HEK293 (cell line): ENCODE data around the gene ATP2A2.

ENCODE experiments used
- CTCF ChIA-PET: fragments of 350-600 bp; formaldehyde crosslinking; extraction: SDS; loops from one replicate; lab custom pipeline; 2021; ENCODE audit warnings: antibody characterized with exemption; lab: Yijun Ruan, JAX
- POLR2A ChIA-PET: fragments of 300-600 bp; formaldehyde crosslinking; extraction: SDS; loops from one replicate; lab custom pipeline; 2020; ENCODE audit warnings: antibody characterized with exemption, inconsistent platforms; lab: Yijun Ruan, JAX
- H3K27ac ChIP-seq: fragments of 200-500 bp; sonication (Bioruptor generic); 2 replicates; pipeline ENCODE4 v1.5.1; 2014; ENCODE audit warnings: low read depth, low read length, control low read depth, inconsistent platforms; ENCODE audit errors: extremely low read depth
- H3K36me3 ChIP-seq, 2 experiments: fragments of 200-500 bp in 1 of 2; sonication (Bioruptor generic) in 1 of 2; 1 replicate in 1 of 2; 2 replicates in 1 of 2; pipeline ENCODE4 v1.5.1; 2014 to 2017; ENCODE audit warnings: inconsistent platforms in 2 of 2, low read length in 2 of 2; ENCODE audit not compliant: control insufficient read depth in 2 of 2, insufficient read depth in 1 of 2
- H3K4me1 ChIP-seq: fragments of 200-500 bp; sonication (Bioruptor generic); 2 replicates; pipeline ENCODE4 v1.5.1; 2014; ENCODE audit warnings: mild to moderate bottlenecking, low read length, inconsistent platforms; ENCODE audit not compliant: control insufficient read depth, insufficient read depth
- H3K4me3 ChIP-seq: 2 replicates; pipeline ENCODE4 v1.5.1; 2011; ENCODE audit warnings: low read depth, mild to moderate bottlenecking, control low read depth, low read length, moderate library complexity
- H3K9me3 ChIP-seq: fragments of 200-500 bp; sonication (Bioruptor generic); 2 replicates; pipeline ENCODE4 v1.5.1; 2014; ENCODE audit warnings: low read depth, low read length, inconsistent platforms; ENCODE audit not compliant: control insufficient read depth, insufficient read depth
- BCL11A ChIP-seq: fragments of 450-650 bp; formaldehyde crosslinking; IDR thresholded peaks from 2 replicates; pipeline ENCODE4 v1.5.1; 2016; ENCODE audit warnings: low read depth, missing biosample characterization, missing genetic modification characterization
- HOXA7 ChIP-seq: sonication (generic); formaldehyde crosslinking; IDR thresholded peaks from 2 replicates; pipeline ENCODE4 v1.8.1; 2022; ENCODE audit warnings: missing genetic modification reagents, borderline replicate concordance
- SCRT1 ChIP-seq: fragments of 450-650 bp; formaldehyde crosslinking; IDR thresholded peaks from 2 replicates; pipeline ENCODE4 v1.5.1; 2016; ENCODE audit warnings: missing biosample characterization, missing genetic modification characterization, borderline replicate concordance
- SCRT2 ChIP-seq: fragments of 450-650 bp; formaldehyde crosslinking; IDR thresholded peaks from 2 replicates; pipeline ENCODE4 v1.5.1; 2016; ENCODE audit warnings: missing biosample characterization, missing genetic modification characterization
- SP2 ChIP-seq: fragments of 450-650 bp; formaldehyde crosslinking; IDR thresholded peaks from 2 replicates; pipeline ENCODE4 v1.5.1; 2016; ENCODE audit warnings: missing biosample characterization, missing genetic modification characterization
- WT1 ChIP-seq: fragments of 450-650 bp; formaldehyde crosslinking; IDR thresholded peaks from 2 replicates; pipeline ENCODE4 v1.5.1; 2016; ENCODE audit warnings: missing biosample characterization, missing genetic modification characterization
- ZBTB48 ChIP-seq: fragments of 450-650 bp; formaldehyde crosslinking; IDR thresholded peaks from 2 replicates; pipeline ENCODE4 v1.5.1; 2016; ENCODE audit warnings: missing biosample characterization, missing genetic modification characterization
- ZNF121 ChIP-seq: fragments of 450-650 bp; formaldehyde crosslinking; IDR thresholded peaks from 2 replicates; pipeline ENCODE4 v1.5.1; 2016; ENCODE audit warnings: missing biosample characterization, missing genetic modification characterization
- ZNF16 ChIP-seq: fragments of 450-650 bp; formaldehyde crosslinking; IDR thresholded peaks from 2 replicates; pipeline ENCODE4 v1.5.1; 2016; ENCODE audit warnings: low read depth, missing biosample characterization, missing genetic modification characterization
- ZNF211 ChIP-seq: fragments of 450-650 bp; formaldehyde crosslinking; IDR thresholded peaks from 2 replicates; pipeline ENCODE4 v1.5.1; 2016; ENCODE audit warnings: low read depth, missing biosample characterization, missing genetic modification characterization
- ZNF311 ChIP-seq: fragments of 450-650 bp; formaldehyde crosslinking; IDR thresholded peaks from 2 replicates; pipeline ENCODE4 v1.5.1; 2017; ENCODE audit warnings: missing biosample characterization, missing genetic modification characterization, borderline replicate concordance
- ZNF423 ChIP-seq: fragments of 450-650 bp; formaldehyde crosslinking; IDR thresholded peaks from 2 replicates; pipeline ENCODE4 v1.5.1; 2016; ENCODE audit warnings: missing biosample characterization, missing genetic modification characterization
- ZNF530 ChIP-seq: fragments of 450-650 bp; formaldehyde crosslinking; IDR thresholded peaks from 2 replicates; pipeline ENCODE4 v1.5.1; 2016; ENCODE audit warnings: low read depth, missing biosample characterization, missing genetic modification characterization
- ZNF560 ChIP-seq: fragments of 450-650 bp; formaldehyde crosslinking; IDR thresholded peaks from 2 replicates; pipeline ENCODE4 v1.5.1; 2017; ENCODE audit warnings: missing biosample characterization, missing genetic modification characterization, borderline replicate concordance
- ZNF837 ChIP-seq: fragments of 450-650 bp; formaldehyde crosslinking; IDR thresholded peaks from 2 replicates; pipeline ENCODE4 v1.5.1; 2016; ENCODE audit warnings: missing biosample characterization, missing genetic modification characterization
- ZSCAN30 ChIP-seq: fragments of 450-650 bp; IDR thresholded peaks from 2 replicates; pipeline ENCODE4 v1.5.1; 2018; ENCODE audit warnings: missing biosample characterization, mild to moderate bottlenecking, missing genetic modification characterization, moderate library complexity
- TF ChIP-seq, protein P1 (sequence below): fragments of 450-650 bp; formaldehyde crosslinking; IDR thresholded peaks from 2 replicates; pipeline ENCODE4 v1.5.1; 2016; ENCODE audit warnings: missing biosample characterization, missing genetic modification characterization
- TF ChIP-seq, protein P2 (sequence below): fragments of 450-650 bp; formaldehyde crosslinking; IDR thresholded peaks from 2 replicates; pipeline ENCODE4 v1.5.1; 2017; ENCODE audit warnings: missing biosample characterization, missing genetic modification characterization
- TF ChIP-seq, protein P3 (sequence below): fragments of 450-650 bp; formaldehyde crosslinking; IDR thresholded peaks from 2 replicates; pipeline ENCODE4 v1.5.1; 2016; ENCODE audit warnings: missing biosample characterization, missing genetic modification characterization, borderline replicate concordance
- TF ChIP-seq, protein P4 (sequence below): fragments of 450-650 bp; formaldehyde crosslinking; IDR thresholded peaks from 2 replicates; pipeline ENCODE4 v1.5.1; 2016; ENCODE audit warnings: missing biosample characterization, missing genetic modification characterization

ATP2A2 gene

DNA sequence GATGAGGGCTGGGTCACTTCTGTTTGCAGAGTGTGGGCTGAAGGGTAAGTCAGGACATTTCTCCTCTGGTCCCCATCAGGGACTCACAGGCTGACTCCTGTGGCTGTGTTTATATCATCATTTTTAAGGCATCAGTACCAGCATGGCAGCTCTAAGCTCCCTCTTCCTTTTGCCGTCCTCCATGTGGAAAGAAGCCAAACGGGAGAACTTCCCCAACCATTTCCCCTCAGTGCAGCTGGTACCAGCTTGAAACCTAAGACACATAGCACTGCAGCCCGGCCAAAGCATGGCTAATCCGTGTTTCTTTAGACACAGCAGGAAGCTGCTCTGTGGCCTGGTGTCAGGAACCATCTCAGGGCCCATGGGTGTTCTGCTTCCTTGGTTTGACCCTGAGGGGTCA, 31.9 kb upstream of the ATP2A2 start:
- no peak overlapping the region for H3K4me3 ChIP-seq
- H3K4me1 ChIP-seq: peaks cover 4% of the 10 kb centered on the region
- no peaks in the 10 kb centered on the region for H3K9me3 ChIP-seq
- ChIA-PET CTCF (interaction anchor here (0.5 to 0.6 kb wide), 2 partner anchors 8 to 42 kb away, joined by 3 to 7 read pairs; no protein-coding TSS in a partner anchor), POLR2A (interaction anchor here (1.0 kb wide), 1 partner anchor 33 kb away, joined by 4 read pairs; no protein-coding TSS in a partner anchor)
- no peaks in the 10 kb centered on the region for H3K36me3 ChIP-seq
- H3K27ac ChIP-seq: no peak overlapping the region
- TF ChIP-seq, protein P1, sequence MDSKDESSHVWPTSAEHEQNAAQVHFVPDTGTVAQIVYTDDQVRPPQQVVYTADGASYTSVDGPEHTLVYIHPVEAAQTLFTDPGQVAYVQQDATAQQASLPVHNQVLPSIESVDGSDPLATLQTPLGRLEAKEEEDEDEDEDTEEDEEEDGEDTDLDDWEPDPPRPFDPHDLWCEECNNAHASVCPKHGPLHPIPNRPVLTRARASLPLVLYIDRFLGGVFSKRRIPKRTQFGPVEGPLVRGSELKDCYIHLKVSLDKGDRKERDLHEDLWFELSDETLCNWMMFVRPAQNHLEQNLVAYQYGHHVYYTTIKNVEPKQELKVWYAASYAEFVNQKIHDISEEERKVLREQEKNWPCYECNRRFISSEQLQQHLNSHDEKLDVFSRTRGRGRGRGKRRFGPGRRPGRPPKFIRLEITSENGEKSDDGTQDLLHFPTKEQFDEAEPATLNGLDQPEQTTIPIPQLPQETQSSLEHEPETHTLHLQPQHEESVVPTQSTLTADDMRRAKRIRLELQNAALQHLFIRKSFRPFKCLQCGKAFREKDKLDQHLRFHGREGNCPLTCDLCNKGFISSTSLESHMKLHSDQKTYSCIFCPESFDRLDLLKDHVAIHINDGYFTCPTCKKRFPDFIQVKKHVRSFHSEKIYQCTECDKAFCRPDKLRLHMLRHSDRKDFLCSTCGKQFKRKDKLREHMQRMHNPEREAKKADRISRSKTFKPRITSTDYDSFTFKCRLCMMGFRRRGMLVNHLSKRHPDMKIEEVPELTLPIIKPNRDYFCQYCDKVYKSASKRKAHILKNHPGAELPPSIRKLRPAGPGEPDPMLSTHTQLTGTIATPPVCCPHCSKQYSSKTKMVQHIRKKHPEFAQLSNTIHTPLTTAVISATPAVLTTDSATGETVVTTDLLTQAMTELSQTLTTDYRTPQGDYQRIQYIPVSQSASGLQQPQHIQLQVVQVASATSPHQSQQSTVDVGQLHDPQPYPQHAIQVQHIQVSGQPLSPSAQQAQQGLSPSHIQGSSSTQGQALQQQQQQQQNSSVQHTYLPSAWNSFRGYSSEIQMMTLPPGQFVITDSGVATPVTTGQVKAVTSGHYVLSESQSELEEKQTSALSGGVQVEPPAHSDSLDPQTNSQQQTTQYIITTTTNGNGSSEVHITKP: no peak
- TF ChIP-seq ZBTB48 (no peak), ZNF837 (no peak), ZNF16 (tag by site-specific recombination) (no peak)

DNA sequence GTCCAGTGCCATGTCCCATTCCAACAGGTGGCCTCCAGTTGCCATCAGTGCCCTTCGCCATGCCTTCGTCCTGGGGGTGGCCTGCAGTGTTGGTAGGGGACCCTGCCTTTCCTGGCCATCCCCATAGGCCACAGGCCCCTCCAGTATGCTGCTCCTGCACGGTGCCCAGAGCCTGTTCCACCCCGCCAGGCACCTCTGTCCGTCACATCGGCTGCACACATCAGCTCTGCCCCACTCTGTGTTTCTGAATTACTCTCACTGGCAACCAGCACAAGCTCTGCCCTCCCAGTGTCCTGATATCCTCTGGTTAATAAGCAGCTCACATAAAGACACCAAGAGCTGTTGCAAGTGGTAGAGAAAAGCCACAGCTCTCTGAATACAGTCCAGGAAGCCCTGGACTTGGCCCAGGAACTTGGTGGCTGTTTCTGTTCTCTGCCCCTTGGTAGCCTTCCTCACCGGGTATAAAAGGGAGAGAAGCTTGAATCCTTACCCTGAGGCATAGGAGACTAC, 31.3 kb upstream of the ATP2A2 start:
- H3K9me3 ChIP-seq: no peaks in the 10 kb centered on the region
- peaks cover 4% of the 10 kb centered on the region for H3K4me1 ChIP-seq
- no peak overlapping the region for H3K27ac ChIP-seq
- no peaks in the 10 kb centered on the region for H3K36me3 ChIP-seq
- peak; percentile 58; the same call in 1 of the 2 replicates for TF ChIP-seq SCRT1 (tag by site-specific recombination)
- no peak for TF ChIP-seq ZNF121 (tag by site-specific recombination)
- TF ChIP-seq ZNF211 (tag by site-specific recombination): no peak
- TF ChIP-seq SP2: no peak
- TF ChIP-seq ZNF311 (tag by site-specific recombination): no peak
- TF ChIP-seq SCRT2 (tag by site-specific recombination): peak; percentile 82
- TF ChIP-seq WT1: no peak
- no peak for TF ChIP-seq ZNF423
- TF ChIP-seq ZNF560 (tag by site-specific recombination): no peak
- TF ChIP-seq ZNF530: no peak
- TF ChIP-seq, protein P2, sequence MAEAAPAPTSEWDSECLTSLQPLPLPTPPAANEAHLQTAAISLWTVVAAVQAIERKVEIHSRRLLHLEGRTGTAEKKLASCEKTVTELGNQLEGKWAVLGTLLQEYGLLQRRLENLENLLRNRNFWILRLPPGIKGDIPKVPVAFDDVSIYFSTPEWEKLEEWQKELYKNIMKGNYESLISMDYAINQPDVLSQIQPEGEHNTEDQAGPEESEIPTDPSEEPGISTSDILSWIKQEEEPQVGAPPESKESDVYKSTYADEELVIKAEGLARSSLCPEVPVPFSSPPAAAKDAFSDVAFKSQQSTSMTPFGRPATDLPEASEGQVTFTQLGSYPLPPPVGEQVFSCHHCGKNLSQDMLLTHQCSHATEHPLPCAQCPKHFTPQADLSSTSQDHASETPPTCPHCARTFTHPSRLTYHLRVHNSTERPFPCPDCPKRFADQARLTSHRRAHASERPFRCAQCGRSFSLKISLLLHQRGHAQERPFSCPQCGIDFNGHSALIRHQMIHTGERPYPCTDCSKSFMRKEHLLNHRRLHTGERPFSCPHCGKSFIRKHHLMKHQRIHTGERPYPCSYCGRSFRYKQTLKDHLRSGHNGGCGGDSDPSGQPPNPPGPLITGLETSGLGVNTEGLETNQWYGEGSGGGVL (tag by site-specific recombination): no peak
- TF ChIP-seq, protein P3, sequence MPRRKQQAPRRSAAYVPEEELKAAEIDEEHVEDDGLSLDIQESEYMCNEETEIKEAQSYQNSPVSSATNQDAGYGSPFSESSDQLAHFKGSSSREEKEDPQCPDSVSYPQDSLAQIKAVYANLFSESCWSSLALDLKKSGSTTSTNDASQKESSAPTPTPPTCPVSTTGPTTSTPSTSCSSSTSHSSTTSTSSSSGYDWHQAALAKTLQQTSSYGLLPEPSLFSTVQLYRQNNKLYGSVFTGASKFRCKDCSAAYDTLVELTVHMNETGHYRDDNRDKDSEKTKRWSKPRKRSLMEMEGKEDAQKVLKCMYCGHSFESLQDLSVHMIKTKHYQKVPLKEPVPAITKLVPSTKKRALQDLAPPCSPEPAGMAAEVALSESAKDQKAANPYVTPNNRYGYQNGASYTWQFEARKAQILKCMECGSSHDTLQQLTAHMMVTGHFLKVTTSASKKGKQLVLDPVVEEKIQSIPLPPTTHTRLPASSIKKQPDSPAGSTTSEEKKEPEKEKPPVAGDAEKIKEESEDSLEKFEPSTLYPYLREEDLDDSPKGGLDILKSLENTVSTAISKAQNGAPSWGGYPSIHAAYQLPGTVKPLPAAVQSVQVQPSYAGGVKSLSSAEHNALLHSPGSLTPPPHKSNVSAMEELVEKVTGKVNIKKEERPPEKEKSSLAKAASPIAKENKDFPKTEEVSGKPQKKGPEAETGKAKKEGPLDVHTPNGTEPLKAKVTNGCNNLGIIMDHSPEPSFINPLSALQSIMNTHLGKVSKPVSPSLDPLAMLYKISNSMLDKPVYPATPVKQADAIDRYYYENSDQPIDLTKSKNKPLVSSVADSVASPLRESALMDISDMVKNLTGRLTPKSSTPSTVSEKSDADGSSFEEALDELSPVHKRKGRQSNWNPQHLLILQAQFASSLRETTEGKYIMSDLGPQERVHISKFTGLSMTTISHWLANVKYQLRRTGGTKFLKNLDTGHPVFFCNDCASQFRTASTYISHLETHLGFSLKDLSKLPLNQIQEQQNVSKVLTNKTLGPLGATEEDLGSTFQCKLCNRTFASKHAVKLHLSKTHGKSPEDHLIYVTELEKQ (tag by site-specific recombination): no peak
- TF ChIP-seq, protein P4, sequence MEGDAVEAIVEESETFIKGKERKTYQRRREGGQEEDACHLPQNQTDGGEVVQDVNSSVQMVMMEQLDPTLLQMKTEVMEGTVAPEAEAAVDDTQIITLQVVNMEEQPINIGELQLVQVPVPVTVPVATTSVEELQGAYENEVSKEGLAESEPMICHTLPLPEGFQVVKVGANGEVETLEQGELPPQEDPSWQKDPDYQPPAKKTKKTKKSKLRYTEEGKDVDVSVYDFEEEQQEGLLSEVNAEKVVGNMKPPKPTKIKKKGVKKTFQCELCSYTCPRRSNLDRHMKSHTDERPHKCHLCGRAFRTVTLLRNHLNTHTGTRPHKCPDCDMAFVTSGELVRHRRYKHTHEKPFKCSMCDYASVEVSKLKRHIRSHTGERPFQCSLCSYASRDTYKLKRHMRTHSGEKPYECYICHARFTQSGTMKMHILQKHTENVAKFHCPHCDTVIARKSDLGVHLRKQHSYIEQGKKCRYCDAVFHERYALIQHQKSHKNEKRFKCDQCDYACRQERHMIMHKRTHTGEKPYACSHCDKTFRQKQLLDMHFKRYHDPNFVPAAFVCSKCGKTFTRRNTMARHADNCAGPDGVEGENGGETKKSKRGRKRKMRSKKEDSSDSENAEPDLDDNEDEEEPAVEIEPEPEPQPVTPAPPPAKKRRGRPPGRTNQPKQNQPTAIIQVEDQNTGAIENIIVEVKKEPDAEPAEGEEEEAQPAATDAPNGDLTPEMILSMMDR (tag by site-specific recombination): no peak
- TF ChIP-seq ZSCAN30 (tag by site-specific recombination): no peak
- TF ChIP-seq BCL11A (tag by site-specific recombination): no peak
- TF ChIP-seq HOXA7 (CRISPR knock-in tag): no peak
- ChIA-PET CTCF (interaction anchor here (0.6 to 1.1 kb wide), 3 partner anchors 20 to 32 kb away, joined by 3 read pairs; no protein-coding TSS in a partner anchor), POLR2A (no interaction called here)
- H3K4me3 ChIP-seq: no peak overlapping the region
